Right lobe of liver (tissue), 6 donors: ENCODE results near the gene ARSA. TPM values are rescaled to one million over a fixed set of nuclear protein-coding genes. Genes with fewer than 3 reads are reported as not detected.

Source experiments
- ATAC-seq, 4 donors: fragments of 200-7000 bp; cut with Tn5 transposase; one replicate each; pipeline ENCODE4 v1.9.1; 2020; ENCODE audit warnings: mild to moderate bottlenecking in 4 of 4, moderate library complexity in 4 of 4
- DNase-seq, 3 donors: peaks; one replicate each; pipeline ENCODE4 v3.0.0-alpha.2; 2020
- H3K27ac ChIP-seq, 3 donors: fragments of 200-600 bp; one replicate each; pipeline ENCODE4 v1.8.0; 2022
- H3K27me3 ChIP-seq, 2 donors: fragments of 200-600 bp; one replicate each; pipeline ENCODE4 v1.8.0; 2022
- H3K36me3 ChIP-seq, 4 donors: fragments of 200-600 bp; sonication (generic) in 1 of 4; one replicate each; pipeline versions ENCODE4 v1.5.1 to v1.8.0; 2017 to 2022; ENCODE audit warnings: control low read depth in 1 of 4
- H3K4me1 ChIP-seq, 4 donors: fragments of 200-600 bp; sonication (generic) in 1 of 4; one replicate each; pipeline versions ENCODE4 v1.5.1 to v1.8.0; 2017 to 2022; ENCODE audit warnings: control low read depth in 1 of 4
- H3K4me3 ChIP-seq, 3 donors: fragments of 200-600 bp; one replicate each; pipeline ENCODE4 v1.8.0; 2022
- H3K9me3 ChIP-seq, 4 donors: fragments of 200-600 bp; sonication (generic) in 1 of 4; one replicate each; pipeline versions ENCODE4 v1.5.1 to v1.8.0; 2017 to 2022; ENCODE audit warnings: control low read depth in 1 of 4
- CTCF ChIP-seq, 4 donors: fragments of 200-600 bp in 3 of 4; fragments of 450-650 bp in 1 of 4; IDR thresholded peaks; one replicate each; pipeline versions ENCODE4 v1.5.1 to v1.8.0; 2016 to 2022; ENCODE audit warnings: antibody characterized with exemption in 4 of 4, mild to moderate bottlenecking in 2 of 4
- POLR2A ChIP-seq: fragments of 450-650 bp; IDR thresholded peaks from one replicate; pipeline ENCODE4 v1.6.1; 2017; ENCODE audit warnings: antibody characterized with exemption, mild to moderate bottlenecking
- WGBS: methylation state at CpG from one replicate; pipeline ENCODE4 v1.1.6; 2018; ENCODE audit warnings: low coverage, low lambda C conversion rate; ENCODE audit not compliant: insufficient coverage; ENCODE audit errors: missing lambda C conversion rate; 5-methylcytosine and 5-hydroxymethylcytosine counted together
- intact Hi-C, 2 donors: fragments of 100-400 bp; cut with DNase I; formaldehyde crosslinking; loops; one replicate each; pipeline versions ENCODE4 v1.11.2 to v1.14.1; 2022
- total RNA-seq, 6 experiments: library from RNA; depleted of rRNA in 2 of 6; stranded (reverse); fragments of >200 nt in 2 of 6; fragmentation: NEBNext Ultra II Directional in 3 of 6; extraction: Animal tissue kit (Norgen Biotek cat#: 25700) in 3 of 6; gene quantifications; one replicate each; pipeline versions ENCODE4 v1.1.0 to v1.2.4, GENCODE V29; 2016 to 2023
- donor health status: DM: no; HTN: yes; CAD: no.
- donor health status: DM: no; HTN: no; CAD: no.
- donor health status: DM: no; HTN: no; CAD: no.
- donor health status: DM: no; HTN: yes; CAD: no.
- donor health status: DM: no; HTN: yes; CAD: no.

Gene ARSA
- total RNA-seq, 6 experiments from 2014 or later: 20.8 to 47.3 (median 38.6) TPM

GRCh38 chr22:50600538-50600937 is 27.4 kb downstream of the ARSA start, which contains the start of gene MAPK8IP2:
Gene MAPK8IP2 (plus strand): TSS chr22:50600793. CDS start chr22:50600819, 26 bp downstream.
- intact Hi-C loops: loop anchor here in 1 of 2 donors (5.0 kb wide), 1 partner anchor 48 kb away; no protein-coding TSS in a partner anchor
- ATAC-seq: peak; percentile 23 to 40 (median 34)
- TF ChIP-seq CTCF (IDR thresholded peaks at IDR 0.05) (no peak), POLR2A (no peak)
- Histone ChIP-seq H3K27ac (no peak within 1 kb of the TSS), H3K27me3 (peaks cover 6% of the 10 kb centered on the region in 2 donors), H3K36me3 (no peaks in the 10 kb centered on the region), H3K4me3 (peak within 1 kb of the TSS in 2 of 3 donors; percentile 29 to 35), H3K9me3 (no peaks in the 10 kb centered on the region), H3K4me1 (peaks cover 0 to 6% (median 0%) of the 10 kb centered on the region in 4 donors)
- 0% methylated on average over 2 of the region's 61 CpGs for WGBS
- peak in 1 of 3 donors; percentile 18 for DNase-seq

- intact Hi-C loops: loop anchor here in 1 of 2 donors (5.0 kb wide), 1 partner anchor 48 kb away; no protein-coding TSS in a partner anchor
- peak in 1 of 3 donors; percentile 61 for DNase-seq
- 17% methylated on average over 3 of the region's 52 CpGs for WGBS
These were observed 28.0 kb downstream of the ARSA start for GRCh38 chr22:50599816-50600455.

GRCh38 chr22:50597097-50597496 is 30.9 kb downstream of the ARSA start:
- Histone ChIP-seq H3K27me3 (peaks cover 0 to 6% of the 10 kb centered on the region in 2 donors), H3K4me1 (peaks cover 0 to 6% (median 0%) of the 10 kb centered on the region in 4 donors), H3K36me3 (no peaks in the 10 kb centered on the region), H3K4me3 (no peak overlapping the region), H3K9me3 (no peaks in the 10 kb centered on the region), H3K27ac (no peak overlapping the region)
- no peak for ATAC-seq
- WGBS: 82% methylated on average over 4 of the region's 5 CpGs
- intact Hi-C loops: no loop called here
- DNase-seq: no peak
- TF ChIP-seq CTCF (IDR thresholded peaks at IDR 0.05): no peak
- no peak for TF ChIP-seq POLR2A

More at GRCh38 chr22:50599816-50600455, 28.0 kb downstream of the ARSA start:
- no peak overlapping the region for H3K27ac ChIP-seq
- H3K36me3 ChIP-seq: no peaks in the 10 kb centered on the region
- H3K9me3 ChIP-seq: no peaks in the 10 kb centered on the region
- TF ChIP-seq CTCF (IDR thresholded peaks at IDR 0.05): no peak
- TF ChIP-seq POLR2A: no peak
- peak; percentile 74 to 90 (median 82) for ATAC-seq
- peaks cover 6% of the 10 kb centered on the region in 2 donors for H3K27me3 ChIP-seq
- peak overlapping the region in 2 of 3 donors; percentile 29 to 35 for H3K4me3 ChIP-seq
- peaks cover 0 to 6% (median 0%) of the 10 kb centered on the region in 4 donors for H3K4me1 ChIP-seq

- ATAC-seq: no peak
These were observed 32.8 kb downstream of the ARSA start for GRCh38 chr22:50595189-50595588.

More at GRCh38 chr22:50595189-50595588, 32.8 kb downstream of the ARSA start:
- Histone ChIP-seq H3K27ac (no peak overlapping the region), H3K36me3 (no peaks in the 10 kb centered on the region), H3K4me1 (peaks cover 0 to 4% (median 0%) of the 10 kb centered on the region in 4 donors), H3K9me3 (no peaks in the 10 kb centered on the region), H3K27me3 (peaks cover 0 to 6% of the 10 kb centered on the region in 2 donors), H3K4me3 (no peak overlapping the region)
- intact Hi-C loops: no loop called here
- TF ChIP-seq POLR2A (no peak), CTCF (IDR thresholded peaks at IDR 0.05) (no peak)
- 87% methylated on average over 3 of the region's 3 CpGs for WGBS
- DNase-seq: no peak
